IPS-NIHi7 (cell line): ENCODE results near the gene RDM1.

ENCODE experiments used
- DNase-seq: peaks from one replicate; pipeline ENCODE4 v3.0.0; 2012; ENCODE audit warnings: mixed read lengths; ENCODE audit errors: extremely low spot score

Gene RDM1

GRCh38 chr17:35872196-35872980, 58.2 kb downstream of the RDM1 start:
- DNase-seq, result no peak

- DNase-seq, result peak; percentile 58
These were observed 59.4 kb downstream of the RDM1 start for GRCh38 chr17:35870906-35871819.

GRCh38 chr17:35868737-35869136, 61.8 kb downstream of the RDM1 start, which contains the start of gene HEATR9:
Gene HEATR9 (minus strand): TSS chr17:35868891. CDS start chr17:35868742, 149 bp downstream.
- DNase-seq, result no peak
